Type B pancreatic cell (in vitro differentiated cells): ENCODE measurements around the gene TRMT11. TPM values are rescaled to one million over a fixed set of nuclear protein-coding genes. Genes with fewer than 3 reads are reported as not detected.

Experiments used
- DNase-seq: peaks from one replicate; pipeline ENCODE4 v3.0.0; 2021; ENCODE audit warnings: mixed read lengths; ENCODE audit not compliant: unreplicated experiment; ENCODE audit errors: extremely low spot score
- H3K27ac Mint-ChIP-seq: 2 replicates; pipeline ENCODE4 v1.8.0; 2021; ENCODE audit warnings: mild to moderate bottlenecking, mixed read lengths
- H3K27me3 Mint-ChIP-seq: 2 replicates; pipeline ENCODE4 v1.8.0; 2021; ENCODE audit warnings: mixed read lengths
- H3K36me3 Mint-ChIP-seq: 2 replicates; pipeline ENCODE4 v1.8.0; 2021; ENCODE audit warnings: mixed read lengths
- H3K4me1 Mint-ChIP-seq: one replicate; pipeline ENCODE4 v1.8.0; 2021; ENCODE audit warnings: mixed read lengths; ENCODE audit not compliant: unreplicated experiment
- H3K4me3 Mint-ChIP-seq: 2 replicates; pipeline ENCODE4 v1.8.0; 2021; ENCODE audit warnings: mild to moderate bottlenecking, mixed read lengths
- H3K9me3 Mint-ChIP-seq: 2 replicates; pipeline ENCODE4 v1.8.0; 2021; ENCODE audit warnings: mixed read lengths
- total RNA-seq: library from RNA; stranded (reverse); gene quantifications from 2 replicates; pipeline ENCODE4 v1.2.1, GENCODE V29; 2021; ENCODE audit warnings: low replicate concordance
- TF ChIP-seq, protein P1 (sequence below): fragments of 200-600 bp; sonication (generic); conservative IDR thresholded peaks from 2 replicates; pipeline ENCODE4 v1.5.0; 2021; ENCODE audit warnings: antibody characterized with exemption, mild to moderate bottlenecking

TRMT11 gene
- total RNA-seq, 1 donor from 2014 or later, result 22.3 TPM

DNA sequence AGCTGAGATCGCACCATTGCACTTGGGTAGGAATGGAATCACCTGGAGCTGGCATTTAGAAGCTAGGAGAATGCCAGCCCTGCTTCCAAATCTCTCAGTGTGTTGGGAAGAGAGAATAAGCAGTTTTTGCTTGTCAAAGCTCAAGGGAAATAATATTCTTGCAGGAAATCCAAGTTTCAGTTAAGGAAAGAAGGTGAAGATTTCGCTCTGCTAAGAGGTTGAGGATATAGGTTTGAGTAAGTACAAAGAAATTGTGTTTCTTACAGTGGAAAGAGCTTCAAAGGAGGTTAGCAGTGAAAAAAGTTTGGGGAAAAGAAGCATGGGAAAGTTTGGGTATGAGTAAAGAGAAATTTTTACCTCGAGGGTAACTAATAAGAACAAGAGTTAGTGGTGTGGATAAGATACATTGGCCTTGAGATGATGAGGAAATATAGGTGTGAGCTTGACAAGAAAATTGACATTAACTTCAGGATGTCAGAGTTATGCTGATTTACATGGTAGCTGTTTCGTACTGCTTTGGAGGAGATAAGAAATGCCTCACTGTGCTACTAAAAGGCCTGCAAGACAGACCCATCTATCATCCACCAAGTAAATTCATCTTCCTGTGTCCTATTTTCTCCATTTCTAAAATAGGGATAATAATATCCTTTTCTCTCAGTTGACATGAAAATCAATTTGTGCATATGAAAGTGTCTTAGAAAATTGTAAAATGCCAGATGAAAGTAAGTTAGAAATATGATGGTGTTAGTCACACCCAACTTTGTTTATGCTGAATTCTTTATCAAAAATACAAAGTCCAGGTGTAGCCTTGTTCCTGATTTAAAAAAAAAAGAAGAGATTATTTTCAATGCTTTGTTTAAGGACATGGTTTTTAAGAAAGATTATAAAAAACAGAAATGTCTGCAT, 42.6 kb upstream of the TRMT11 start:
- no peaks in the 10 kb centered on the region for H3K36me3 Mint-ChIP-seq
- TF ChIP-seq, protein P1, sequence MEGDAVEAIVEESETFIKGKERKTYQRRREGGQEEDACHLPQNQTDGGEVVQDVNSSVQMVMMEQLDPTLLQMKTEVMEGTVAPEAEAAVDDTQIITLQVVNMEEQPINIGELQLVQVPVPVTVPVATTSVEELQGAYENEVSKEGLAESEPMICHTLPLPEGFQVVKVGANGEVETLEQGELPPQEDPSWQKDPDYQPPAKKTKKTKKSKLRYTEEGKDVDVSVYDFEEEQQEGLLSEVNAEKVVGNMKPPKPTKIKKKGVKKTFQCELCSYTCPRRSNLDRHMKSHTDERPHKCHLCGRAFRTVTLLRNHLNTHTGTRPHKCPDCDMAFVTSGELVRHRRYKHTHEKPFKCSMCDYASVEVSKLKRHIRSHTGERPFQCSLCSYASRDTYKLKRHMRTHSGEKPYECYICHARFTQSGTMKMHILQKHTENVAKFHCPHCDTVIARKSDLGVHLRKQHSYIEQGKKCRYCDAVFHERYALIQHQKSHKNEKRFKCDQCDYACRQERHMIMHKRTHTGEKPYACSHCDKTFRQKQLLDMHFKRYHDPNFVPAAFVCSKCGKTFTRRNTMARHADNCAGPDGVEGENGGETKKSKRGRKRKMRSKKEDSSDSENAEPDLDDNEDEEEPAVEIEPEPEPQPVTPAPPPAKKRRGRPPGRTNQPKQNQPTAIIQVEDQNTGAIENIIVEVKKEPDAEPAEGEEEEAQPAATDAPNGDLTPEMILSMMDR, result no peak
- no peaks in the 10 kb centered on the region for H3K9me3 Mint-ChIP-seq
- peak overlapping the region; percentile 9 for H3K4me3 Mint-ChIP-seq
- DNase-seq, result no peak
- peak overlapping the region; percentile 29 for H3K27ac Mint-ChIP-seq
- peaks cover 16% of the 10 kb centered on the region for H3K4me1 Mint-ChIP-seq
- no peaks in the 10 kb centered on the region for H3K27me3 Mint-ChIP-seq

GRCh38 chr6:125944434-125944816, 41.9 kb upstream of the TRMT11 start:
- H3K9me3 Mint-ChIP-seq, result no peaks in the 10 kb centered on the region
- H3K36me3 Mint-ChIP-seq, result no peaks in the 10 kb centered on the region
- no peak overlapping the region for H3K4me3 Mint-ChIP-seq
- peak overlapping the region; percentile 29 for H3K27ac Mint-ChIP-seq
- peaks cover 12% of the 10 kb centered on the region for H3K4me1 Mint-ChIP-seq
- no peak for DNase-seq
- no peaks in the 10 kb centered on the region for H3K27me3 Mint-ChIP-seq
- TF ChIP-seq, protein P1, result no peak

- Mint-ChIP-seq H3K27ac (no peak overlapping the region), H3K9me3 (no peaks in the 10 kb centered on the region), H3K27me3 (no peaks in the 10 kb centered on the region), H3K4me3 (no peak overlapping the region), H3K4me1 (peaks cover 12% of the 10 kb centered on the region), H3K36me3 (no peaks in the 10 kb centered on the region)
- DNase-seq, result no peak
- TF ChIP-seq, protein P1, result no peak
Measured at GRCh38 chr6:125944896-125945295, 41.4 kb upstream of the TRMT11 start.

DNA sequence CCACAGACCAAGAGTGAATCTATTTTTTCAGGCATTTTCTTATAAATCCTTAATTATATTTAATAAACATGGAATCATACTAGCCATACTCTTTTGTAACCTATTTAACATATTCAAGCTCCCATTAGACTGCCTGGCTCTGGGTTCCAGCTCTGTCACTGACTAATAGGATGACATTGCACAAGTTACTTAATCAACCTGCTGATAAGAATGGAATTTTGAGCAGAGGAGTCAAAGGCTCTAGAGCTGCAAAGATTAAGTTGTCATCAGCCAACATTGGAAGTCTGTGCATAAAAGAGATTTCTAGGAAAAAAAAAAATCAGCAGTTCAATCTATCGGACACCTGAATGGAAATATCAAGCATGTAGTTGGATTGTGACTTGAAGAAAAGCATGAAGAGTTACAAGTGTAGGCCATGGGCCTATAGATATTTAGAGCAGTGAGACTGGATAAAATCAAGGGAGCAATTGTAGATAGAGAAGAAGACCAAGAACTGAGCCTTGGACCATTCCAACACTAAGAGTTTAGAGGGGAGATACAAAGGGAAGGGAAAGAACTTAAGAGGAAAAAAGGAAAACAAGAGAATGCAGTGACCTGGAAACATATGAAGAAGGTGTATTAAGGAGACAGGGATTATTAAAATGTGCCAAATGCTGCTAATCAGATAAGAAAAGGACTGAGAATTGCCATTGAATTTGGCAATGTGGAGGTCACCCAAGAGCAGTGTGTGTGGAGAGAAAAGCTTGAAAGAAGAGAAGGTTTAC, 40.8 kb upstream of the TRMT11 start:
- no peaks in the 10 kb centered on the region for H3K27me3 Mint-ChIP-seq
- TF ChIP-seq, protein P1, result no peak
- peak overlapping the region; percentile 49 for H3K27ac Mint-ChIP-seq
- H3K9me3 Mint-ChIP-seq, result no peaks in the 10 kb centered on the region
- H3K4me3 Mint-ChIP-seq, result no peak overlapping the region
- H3K36me3 Mint-ChIP-seq, result no peaks in the 10 kb centered on the region
- H3K4me1 Mint-ChIP-seq, result peaks cover 12% of the 10 kb centered on the region
- DNase-seq, result no peak

- peaks cover 2% of the 10 kb centered on the region for H3K27me3 Mint-ChIP-seq
- H3K4me3 Mint-ChIP-seq, result no peak overlapping the region
- no peak overlapping the region for H3K27ac Mint-ChIP-seq
- H3K36me3 Mint-ChIP-seq, result no peaks in the 10 kb centered on the region
- H3K4me1 Mint-ChIP-seq, result peaks cover 12% of the 10 kb centered on the region
- H3K9me3 Mint-ChIP-seq, result no peaks in the 10 kb centered on the region
- DNase-seq, result no peak
- TF ChIP-seq, protein P1, result no peak
Measured at GRCh38 chr6:125947615-125948014, 38.7 kb upstream of the TRMT11 start.
